Activated CD4-positive, CD25-positive, alpha-beta regulatory T cell treated with anti-CD3 and anti-CD28 coated beads, Interleukin-2, amount 50 U/mL, for 24 hours (primary cell): ENCODE data around the gene KNOP1.

ENCODE experiments used
- ATAC-seq, 2 donors: fragments of 150-1000 bp; cut with Tn5 transposase; one replicate each; pipeline ENCODE4 v1.10.0; 2021; ENCODE audit warnings: mild to moderate bottlenecking in 1 of 2, moderate library complexity in 1 of 2

Gene KNOP1, protein sequence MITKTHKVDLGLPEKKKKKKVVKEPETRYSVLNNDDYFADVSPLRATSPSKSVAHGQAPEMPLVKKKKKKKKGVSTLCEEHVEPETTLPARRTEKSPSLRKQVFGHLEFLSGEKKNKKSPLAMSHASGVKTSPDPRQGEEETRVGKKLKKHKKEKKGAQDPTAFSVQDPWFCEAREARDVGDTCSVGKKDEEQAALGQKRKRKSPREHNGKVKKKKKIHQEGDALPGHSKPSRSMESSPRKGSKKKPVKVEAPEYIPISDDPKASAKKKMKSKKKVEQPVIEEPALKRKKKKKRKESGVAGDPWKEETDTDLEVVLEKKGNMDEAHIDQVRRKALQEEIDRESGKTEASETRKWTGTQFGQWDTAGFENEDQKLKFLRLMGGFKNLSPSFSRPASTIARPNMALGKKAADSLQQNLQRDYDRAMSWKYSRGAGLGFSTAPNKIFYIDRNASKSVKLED

DNA sequence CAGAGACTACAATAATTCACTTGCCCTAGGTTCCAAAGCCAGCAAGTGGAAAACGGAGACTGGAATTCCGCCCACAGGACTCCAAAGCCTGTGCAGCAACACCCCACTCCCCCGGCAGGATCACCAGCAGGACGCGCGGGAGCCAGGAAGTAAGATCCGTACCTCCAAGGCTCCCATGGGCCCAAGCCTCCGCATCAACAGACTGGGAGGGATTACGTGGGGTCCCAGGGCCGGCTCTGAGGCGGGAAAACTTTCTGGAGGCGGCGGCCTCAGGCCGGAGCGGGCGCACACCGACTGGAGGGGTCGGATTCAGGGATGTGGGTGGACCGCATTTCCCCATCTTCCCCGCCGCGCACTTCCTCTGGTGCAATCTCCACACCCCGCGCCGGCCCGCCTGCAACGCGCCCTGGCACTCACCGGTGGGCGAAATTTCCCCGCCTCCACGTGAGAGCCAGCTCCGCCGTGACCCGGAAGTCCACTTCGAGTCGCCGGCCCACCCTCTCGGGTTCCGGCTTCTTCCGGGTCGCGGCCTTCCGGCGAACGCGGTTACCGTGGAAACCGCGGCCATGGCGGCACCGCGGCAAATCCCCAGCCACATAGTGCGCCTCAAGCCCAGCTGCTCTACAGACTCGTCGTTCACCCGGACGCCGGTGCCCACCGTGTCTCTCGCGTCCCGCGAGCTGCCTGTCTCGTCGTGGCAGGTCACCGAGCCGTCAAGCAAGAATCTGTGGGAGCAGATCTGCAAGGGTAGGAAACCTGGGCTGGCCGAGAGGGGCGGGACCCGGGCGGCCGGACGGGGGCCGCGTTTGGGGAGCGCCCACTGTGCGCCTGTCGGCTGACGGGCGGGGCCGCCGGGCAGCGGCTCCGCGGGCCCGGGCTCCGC is at the start of gene KNOP1, which contains the start of gene IQCK:
TSS of gene KNOP1 (minus strand) at position 487 of the 883 bp plus-strand sequence. CDS start 3,192 bp downstream, outside the sequence.
TSS of gene IQCK (plus strand) at position 531 of the 883 bp plus-strand sequence. CDS start at position 567, 36 bp downstream.
- peak; percentile 92 to 95 for ATAC-seq

DNA sequence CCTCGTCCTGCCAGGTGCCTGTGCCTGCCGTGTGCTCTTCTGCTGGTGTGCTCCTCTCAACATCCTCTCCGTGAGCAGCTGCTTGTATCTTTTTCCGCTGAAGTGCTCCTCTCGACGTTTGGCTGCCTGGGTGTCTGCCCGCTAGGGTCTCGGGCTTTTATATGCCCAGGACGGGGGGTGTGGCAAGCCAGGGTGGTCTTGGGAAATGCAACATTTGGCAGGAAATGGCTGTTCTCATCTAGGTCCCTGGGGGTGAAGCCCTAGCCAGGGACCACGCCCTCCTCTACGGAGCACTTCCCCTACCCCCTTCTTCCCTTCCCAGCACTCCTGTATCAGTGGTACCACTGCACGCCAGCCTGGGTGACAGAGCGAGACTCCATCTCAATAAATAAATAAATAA is 49.5 kb upstream of the KNOP1 start:
- ATAC-seq: no peak

DNA sequence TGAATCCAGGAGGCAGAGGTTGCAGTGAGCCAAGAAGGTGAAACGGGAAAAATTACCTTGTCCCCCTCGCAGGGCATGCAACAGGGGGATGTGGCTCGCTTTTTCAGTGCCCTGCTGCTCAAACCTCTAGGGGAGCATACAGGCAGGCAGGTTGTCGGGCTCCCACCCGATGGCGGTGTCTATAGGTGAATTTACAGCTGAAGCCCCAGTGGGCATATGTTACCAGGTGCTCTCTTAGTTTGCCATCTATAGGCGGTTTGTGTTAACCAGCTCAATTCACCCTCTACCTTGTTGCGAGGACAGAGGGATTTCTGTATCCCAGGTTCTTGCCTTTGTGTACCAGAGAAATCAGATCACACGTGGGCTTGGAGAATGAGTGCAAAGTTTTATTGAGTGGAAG is 49.0 kb upstream of the KNOP1 start:
- no peak for ATAC-seq

DNA sequence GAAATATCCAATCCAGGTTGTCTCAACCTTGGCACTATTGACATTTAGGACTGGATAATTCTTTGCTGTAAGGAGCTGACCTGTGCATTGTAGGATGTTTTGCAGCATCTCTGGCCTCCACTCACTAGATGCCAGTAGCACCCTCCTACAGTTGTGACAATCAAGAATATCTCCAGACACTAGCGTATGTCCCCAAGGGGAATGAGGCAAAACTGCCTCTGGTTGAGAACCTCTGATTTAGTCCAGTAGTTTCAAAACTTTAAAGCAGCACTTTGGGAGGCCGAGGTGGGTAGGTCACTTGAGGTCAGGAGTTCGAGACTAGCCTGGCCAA is 48.5 kb upstream of the KNOP1 start:
- ATAC-seq: no peak

DNA sequence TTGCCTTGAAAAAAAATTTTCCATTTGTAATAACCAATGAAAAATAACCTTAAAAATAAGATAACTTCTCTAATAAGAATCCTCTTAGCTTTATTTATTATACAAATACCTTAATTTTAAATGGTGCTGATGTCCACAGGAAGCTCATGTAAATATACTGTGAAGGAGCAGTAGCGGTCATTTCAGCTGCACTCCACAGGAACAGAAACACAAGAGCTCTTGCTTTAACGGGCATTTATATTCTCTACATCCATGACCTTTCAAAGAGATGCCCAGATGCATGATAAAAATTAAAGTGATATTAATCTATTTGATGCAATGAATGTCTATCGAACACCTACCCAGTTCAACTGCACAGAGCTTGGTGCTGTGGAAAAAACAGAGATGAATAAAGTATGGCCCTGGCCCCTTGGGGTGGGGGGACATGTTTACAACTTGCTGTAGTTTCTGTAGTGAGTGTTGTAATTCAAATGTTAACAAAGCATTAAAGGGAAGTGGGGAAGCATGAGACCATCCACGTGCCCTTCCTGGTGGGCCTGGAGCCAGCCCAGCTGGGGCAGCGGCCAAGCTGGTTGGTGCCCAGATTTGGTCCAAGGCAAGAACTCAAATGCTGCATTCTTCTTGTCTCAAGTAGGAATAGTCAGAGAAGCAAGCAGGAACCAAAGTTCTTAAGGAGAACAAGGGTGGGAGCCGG is 48.0 kb upstream of the KNOP1 start:
- no peak for ATAC-seq

DNA sequence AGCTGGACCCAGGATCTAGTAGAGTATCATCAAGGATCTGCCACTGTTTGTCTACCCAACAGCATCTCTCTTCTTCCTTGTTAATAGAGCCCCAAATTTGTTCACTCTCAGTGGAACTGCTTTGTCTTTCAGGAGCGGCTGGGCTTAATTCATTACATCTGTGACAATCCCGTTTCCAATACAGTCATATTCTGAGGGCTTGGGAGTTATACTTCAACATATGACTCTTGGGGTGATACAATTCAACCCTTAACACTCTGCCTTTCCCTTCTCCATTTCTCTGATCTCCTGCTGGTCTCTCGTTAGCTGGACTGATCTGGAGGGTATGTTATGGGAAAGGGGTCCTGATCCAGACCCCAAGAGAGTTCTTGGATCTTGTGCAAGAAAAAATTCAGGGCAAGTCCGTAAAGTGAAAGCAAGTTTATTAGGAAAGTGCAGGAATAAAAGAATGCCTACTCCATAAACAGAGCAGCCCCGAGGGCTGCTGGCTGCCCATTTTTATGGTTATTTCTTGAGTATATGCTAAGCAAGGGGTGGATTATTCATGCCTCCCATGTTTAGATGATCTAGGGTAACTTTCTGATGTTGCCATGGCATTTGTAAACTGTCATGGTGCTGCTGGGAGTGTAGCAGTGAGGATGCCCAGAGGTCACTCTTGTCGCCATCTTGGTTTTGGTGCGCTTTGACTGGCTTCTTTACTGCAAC is 42.5 kb upstream of the KNOP1 start:
- ATAC-seq: no peak

DNA sequence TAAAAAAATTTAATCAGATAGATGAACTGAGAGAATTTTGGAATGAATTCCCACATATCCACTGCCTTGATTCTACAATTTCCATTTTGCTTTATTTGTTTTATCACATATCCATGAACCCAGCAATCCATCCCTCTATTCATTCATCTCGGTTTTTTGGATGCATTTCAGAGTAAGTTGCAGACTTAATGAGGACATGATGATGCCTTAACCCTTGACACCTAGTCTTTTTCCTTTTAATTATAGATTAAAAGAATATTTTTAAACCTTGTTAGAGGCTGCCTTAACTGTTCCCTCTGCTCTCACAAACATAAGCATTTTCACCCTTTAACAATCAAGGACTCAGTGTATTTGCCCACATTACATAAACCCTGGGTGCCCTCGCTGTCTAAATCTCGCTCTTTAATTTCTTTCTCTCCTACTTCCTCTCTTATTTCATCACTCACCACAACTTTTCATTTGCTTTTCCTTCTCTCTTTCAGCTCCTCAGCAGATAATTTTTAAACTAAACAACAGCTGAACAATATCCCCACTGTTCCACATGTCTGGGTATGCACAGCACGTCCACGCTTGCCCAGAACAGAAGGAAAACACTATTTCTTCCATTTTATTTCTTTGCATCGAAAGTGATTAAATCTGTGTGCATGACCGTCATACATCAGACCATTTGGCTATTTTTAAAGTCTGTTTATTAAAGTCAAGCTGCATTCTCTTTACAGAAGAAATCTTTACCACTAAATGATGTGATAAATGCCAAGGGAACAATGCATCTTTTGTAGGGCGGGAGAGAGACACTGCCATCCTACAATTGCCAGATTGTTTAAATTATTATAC is 40.0 kb upstream of the KNOP1 start:
- ATAC-seq: no peak

DNA sequence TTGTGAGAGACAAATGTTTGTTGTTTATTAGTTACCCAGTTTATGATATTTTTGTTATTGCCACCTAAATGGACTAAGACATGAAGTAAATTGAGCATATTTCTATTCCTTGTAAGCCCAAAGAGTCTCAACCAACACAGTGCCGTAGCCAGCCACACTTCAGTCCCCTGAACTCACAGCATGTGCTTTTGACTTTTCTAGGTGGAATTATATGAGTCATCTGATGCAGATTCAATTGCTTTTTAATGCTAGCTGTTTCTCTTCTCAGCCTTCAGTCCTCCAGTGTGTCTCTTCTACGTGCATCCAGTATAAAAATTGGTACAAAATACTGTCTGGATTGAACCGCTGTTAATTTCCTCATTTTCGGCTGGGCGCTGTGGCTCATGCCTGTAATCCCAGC is 39.0 kb upstream of the KNOP1 start:
- no peak for ATAC-seq

DNA sequence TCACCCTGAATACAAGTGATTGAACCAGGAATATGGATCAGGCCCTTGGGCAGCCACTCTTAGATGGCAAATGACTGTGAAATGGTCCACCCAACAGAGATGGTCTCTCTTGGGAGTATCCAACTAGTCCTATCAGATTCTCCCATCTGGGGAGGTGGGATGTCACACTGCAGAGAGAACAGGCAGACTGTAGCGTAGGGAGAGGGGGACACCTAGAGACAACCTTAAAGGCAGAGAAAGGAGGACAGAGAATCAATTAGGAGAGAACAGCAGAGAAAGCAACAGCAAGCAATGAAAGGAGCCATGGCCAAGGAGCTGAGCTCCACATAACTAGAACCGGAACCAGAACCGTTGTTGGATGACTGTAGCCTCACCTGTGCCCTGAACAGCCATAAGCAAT is 37.2 kb upstream of the KNOP1 start:
- ATAC-seq: no peak

DNA sequence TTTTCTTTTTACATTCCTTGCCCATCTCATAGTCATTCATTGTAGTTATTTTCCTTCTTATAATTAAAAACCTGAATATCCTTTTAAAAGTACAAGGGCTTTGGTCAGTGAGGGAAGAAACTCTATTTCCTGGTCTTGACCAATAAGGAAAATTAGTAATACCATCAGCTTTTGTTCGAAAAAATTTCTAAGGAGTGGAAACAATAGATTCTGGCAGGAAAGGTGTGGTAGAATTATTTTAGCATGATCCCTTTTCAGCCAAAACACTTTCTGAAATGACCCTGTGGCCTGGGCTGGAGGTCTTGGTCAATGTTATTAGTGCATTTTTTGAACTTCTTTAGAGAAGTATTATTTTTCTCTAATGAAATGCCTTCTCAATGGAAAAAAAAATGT is 36.6 kb upstream of the KNOP1 start:
- ATAC-seq: no peak

DNA sequence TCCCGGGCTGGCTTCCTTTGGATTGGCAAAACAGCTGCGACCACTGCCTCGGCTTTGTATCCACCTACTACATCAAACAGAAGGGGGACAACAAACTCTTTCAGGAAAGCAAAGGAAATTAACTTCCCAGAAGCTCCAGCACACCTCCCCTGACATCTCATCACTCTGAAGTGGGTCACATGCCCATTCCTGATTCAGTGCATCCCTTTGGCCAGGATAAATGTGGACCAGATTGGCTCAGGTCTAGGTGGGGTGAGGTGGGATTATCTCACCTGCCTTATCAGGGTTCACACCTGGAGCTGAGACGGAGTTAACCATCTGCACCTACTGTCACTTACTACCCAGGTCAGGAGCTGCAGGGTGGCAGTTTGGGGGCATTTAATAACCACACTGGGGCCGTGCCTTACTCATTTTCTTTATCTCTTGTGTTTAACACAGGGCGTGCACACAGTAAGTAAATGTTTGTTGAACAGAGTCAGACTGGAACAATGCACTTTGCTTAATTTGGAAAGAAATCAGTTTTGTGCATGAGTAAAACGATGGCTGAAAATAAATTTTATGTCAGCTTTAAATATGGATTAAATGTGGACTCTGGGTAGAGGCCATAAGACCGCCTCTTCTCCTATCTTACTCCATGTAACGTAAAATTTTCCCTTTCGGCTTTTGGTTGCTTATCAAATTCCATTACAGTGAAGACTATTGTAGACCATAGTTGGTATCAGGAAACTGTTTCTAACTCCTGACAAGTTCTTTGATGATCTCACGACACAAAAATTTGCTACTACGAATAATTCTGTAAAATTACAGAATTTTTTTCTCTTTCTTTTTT is 36.0 kb upstream of the KNOP1 start:
- ATAC-seq: no peak

DNA sequence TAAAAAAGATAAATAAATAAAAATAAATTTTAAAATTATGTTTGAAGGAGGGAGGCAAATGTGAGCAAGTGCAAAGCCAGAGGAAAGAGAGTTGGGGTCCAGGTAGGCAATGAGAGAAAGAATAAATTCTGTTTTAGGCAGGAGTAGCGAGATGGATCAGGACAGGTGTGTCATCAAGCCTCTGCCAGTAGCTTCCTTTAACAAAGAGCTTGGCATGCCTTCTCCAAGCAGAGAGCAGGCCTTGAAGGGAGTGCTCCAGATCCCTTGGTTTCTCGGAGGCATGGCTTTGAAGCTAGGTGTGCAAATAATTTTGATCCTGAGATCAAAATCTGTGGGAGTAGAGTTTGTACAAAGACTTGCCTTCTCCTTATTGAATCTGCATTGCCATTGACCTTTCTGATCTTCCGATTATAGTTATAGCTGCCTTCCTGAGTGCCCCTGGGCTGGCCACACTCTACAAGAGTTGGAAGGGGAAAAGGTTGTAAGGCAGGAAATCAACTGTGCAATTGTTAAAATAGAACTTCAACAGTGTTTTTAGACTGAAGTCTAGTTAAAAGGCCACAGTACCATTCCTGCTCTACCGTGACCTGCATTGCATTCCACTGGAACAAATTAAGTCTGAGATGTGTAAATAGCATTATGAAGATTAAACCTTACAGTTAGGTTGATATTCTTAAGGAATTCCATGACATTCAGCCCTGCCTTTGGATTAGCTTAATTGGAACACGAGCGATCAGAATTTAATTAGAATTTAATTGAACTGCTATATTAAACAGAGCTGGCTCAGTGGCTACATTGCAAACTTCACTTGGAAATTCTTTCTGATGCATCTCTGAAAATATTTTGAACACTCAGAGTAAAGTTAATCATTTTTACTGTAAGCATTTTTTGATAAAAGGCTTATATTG is 33.7 kb upstream of the KNOP1 start:
- ATAC-seq: no peak

DNA sequence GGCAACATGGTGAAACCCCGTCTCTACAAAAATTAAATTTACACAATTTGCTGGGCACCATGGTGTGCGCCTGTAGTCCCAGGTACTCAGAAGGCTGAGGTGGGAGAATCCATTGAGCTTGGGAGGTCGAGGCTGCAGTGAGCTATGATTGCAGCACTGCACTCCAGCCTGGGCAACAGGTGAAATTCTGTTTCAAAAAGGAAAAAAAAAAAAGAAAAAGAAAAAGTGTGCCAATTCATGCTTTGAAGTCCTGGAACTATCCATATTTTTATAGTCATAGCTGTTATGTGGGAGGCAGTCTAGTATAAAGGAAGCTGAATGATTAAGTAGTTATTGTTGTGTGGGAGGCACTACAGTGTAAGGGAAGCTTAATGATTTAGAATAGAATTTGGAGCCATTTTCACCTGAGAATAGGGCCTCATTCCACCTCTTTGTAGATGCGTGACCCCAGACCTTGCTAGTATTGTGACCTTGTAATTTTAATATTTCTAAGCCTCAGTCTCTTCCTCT is 31.6 kb upstream of the KNOP1 start:
- no peak for ATAC-seq

DNA sequence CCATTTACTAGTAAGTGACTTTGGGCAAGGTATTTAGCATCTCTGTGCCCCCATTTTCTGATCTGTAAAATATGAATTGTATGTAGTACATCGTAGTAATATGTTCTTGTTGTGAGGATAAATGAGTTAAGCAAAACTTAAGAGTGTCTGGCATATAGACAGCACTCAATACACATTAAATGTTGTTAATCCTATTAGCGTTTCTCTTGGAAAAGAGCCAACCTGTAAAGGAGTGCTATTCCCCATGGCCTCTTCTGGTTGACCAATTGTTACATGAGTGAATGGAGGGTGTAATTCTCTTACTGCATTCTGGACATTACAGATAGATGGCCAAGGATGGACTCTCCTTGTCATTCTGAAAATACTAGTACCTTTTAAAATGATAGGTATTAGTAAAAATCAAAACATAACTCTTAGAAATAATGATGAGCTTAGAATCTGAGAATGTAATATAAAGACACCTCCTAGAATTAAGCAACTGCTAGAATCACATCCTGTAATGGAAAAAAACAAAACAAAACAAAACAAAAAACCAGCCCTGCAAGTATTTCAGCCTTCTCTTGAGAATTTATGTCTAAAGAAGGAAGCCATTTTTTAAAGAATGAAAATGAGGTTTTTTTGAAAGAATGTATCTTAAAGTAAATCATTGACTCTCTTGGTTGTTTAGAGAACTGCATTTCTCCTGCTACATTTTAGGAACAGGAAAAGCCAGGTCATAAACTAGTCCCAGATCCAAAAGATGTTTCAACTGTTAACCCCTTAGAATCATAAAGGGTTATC is 30.6 kb upstream of the KNOP1 start:
- no peak for ATAC-seq

DNA sequence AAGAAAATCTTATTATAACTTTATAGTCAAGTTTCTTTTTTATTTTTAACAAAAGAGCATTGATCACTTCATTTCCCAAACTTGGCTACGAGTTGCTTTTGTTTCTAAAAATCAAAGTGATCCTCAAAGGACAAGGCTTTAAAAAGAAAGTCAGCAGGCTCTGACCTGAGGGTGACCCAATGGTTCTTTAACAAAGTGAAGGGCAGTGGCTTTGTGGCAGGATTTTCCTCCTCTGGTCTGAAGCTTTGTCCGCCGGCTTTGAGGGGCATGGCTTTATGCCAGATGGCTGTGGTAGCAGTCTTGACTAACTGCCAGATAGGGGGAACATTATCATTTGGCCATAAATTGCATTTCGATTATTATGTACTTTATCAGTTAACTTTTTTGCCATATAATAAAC is 28.5 kb upstream of the KNOP1 start:
- ATAC-seq: no peak

DNA sequence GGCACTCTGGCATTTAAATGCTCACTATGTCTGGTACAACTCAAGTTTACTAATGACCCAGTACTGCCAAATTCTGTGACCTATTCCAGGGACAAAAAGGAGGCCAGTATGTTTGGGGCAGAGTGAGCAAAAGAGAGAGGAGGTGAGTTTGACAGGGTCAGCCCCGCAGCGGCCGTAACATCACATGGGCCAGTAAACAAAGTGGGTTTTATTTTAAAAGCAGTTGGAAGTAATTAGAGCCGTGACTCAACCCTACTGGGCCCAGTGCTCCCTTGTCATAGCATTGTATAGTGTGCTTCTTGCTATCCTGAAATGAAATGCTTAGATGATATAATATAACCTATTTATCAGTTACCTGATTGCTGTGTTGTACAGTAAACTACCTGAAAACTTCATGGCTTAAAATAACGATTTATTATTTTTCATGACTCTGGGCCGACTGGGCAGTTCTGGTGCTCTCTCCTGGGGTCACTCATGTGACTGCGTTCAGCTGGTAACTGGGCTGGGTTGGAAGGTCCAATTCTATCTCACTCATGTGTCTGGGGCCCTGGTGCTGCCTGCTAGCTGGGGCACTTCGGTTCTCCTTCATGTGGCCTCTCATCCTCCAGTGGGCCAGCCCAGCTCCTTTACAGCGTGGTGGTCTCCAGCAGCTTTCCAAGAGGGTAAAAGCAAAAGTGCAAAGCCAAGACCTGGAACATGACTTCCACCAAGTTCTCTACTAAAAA is 27.4 kb upstream of the KNOP1 start:
- no peak for ATAC-seq

DNA sequence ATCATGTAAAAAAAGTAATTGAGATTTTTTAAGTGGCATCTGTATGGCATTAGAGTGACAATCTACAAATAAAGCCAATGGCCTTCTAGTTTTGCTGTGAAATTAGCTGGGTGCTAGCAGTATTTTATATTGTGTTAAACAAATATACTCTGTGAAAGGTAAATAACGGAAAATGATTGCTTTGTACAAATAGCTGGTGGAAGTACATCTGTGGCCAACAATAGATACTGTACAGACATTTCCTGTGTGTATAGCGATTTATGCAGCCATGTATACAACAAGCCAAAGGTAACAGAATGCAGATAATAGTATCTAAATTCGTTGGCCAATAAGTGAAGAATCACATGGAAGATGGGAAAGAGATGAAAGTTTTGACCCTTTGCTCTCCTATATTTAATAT is 26.6 kb upstream of the KNOP1 start:
- no peak for ATAC-seq

DNA sequence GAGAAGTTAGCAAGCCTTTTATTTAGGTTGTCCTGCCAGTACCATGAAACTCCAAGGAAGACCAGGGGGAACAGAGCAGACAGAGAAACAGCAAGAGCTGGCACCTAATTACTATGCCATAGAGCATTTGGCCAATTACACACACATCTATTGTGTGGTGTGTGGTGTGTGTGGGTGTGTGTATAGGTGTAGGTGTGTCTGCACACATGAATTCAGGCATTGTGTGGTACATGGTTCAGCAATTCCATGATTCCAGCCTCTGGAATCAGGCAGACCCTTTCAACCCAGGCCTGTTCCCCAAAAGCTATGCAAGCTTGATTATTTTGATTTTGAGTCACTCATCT is 25.8 kb upstream of the KNOP1 start:
- no peak for ATAC-seq
